DND-41 (cell line): Measurements from ENCODE around the gene LHX2.

Experiments used
- ATAC-seq: fragments of 200-7000 bp; cut with Tn5 transposase; 3 replicates; pipeline ENCODE4 v1.9.1; 2021; ENCODE audit warnings: low read depth; ENCODE audit not compliant: insufficient read depth
- DNase-seq: peaks from one replicate; pipeline ENCODE4 v3.0.0-alpha.2; 2020
- H2AFZ ChIP-seq: 2 replicates; pipeline ENCODE4 v1.6.0; 2012; ENCODE audit warnings: low read depth, low read length
- H3K27ac ChIP-seq: 2 replicates; pipeline ENCODE4 v1.5.1; 2012; ENCODE audit warnings: low read length, inconsistent platforms
- H3K27me3 ChIP-seq: fragments of 200-600 bp; sonication (generic); 2 replicates; pipeline ENCODE4 v1.6.0; 2012; ENCODE audit warnings: low read length, mild to moderate bottlenecking, inconsistent platforms; ENCODE audit not compliant: insufficient read depth, poor library complexity
- H3K36me3 ChIP-seq: 2 replicates; pipeline ENCODE4 v1.5.1; 2012; ENCODE audit warnings: low read length, inconsistent platforms; ENCODE audit not compliant: insufficient read depth
- H3K4me1 ChIP-seq: 2 replicates; pipeline ENCODE4 v1.5.1; 2012; ENCODE audit warnings: mild to moderate bottlenecking, low read length; ENCODE audit not compliant: insufficient read depth
- H3K4me2 ChIP-seq: 2 replicates; pipeline ENCODE4 v1.6.0; 2012; ENCODE audit warnings: mild to moderate bottlenecking, moderate library complexity, low read length, inconsistent platforms; ENCODE audit not compliant: insufficient read depth
- H3K4me3 ChIP-seq, 2 experiments: fragments of 200-600 bp in 1 of 2; shearing (Covaris generic) in 1 of 2; 2 replicates each; pipeline ENCODE4 v1.5.1; 2012 to 2016; ENCODE audit warnings: inconsistent platforms in 2 of 2, low read length in 2 of 2, mild to moderate bottlenecking in 2 of 2, low read depth in 1 of 2, moderate library complexity in 1 of 2
- H3K79me2 ChIP-seq: 2 replicates; pipeline ENCODE4 v1.6.0; 2012; ENCODE audit warnings: low read length, inconsistent platforms; ENCODE audit not compliant: insufficient read depth
- H3K9ac ChIP-seq: 2 replicates; pipeline ENCODE4 v1.6.0; 2012; ENCODE audit warnings: low read depth, mild to moderate bottlenecking, inconsistent platforms, low read length, moderate library complexity
- H3K9me3 ChIP-seq: 2 replicates; pipeline ENCODE4 v1.5.1; 2012; ENCODE audit warnings: low read length, moderate library complexity, mild to moderate bottlenecking, inconsistent platforms; ENCODE audit not compliant: insufficient read depth, severe bottlenecking
- H4K20me1 ChIP-seq: 2 replicates; pipeline ENCODE4 v1.6.0; 2012; ENCODE audit warnings: low read length; ENCODE audit not compliant: insufficient read depth
- EZH2 ChIP-seq: IDR thresholded peaks from 3 replicates; pipeline ENCODE4 v1.6.1; 2012; ENCODE audit warnings: borderline replicate concordance, low read depth, mild to moderate bottlenecking, moderate library complexity, low read length, inconsistent platforms; ENCODE audit not compliant: severe bottlenecking
- TF ChIP-seq, protein P1 (sequence below): IDR thresholded peaks from 2 replicates; pipeline ENCODE4 v1.5.1; 2012; ENCODE audit warnings: borderline replicate concordance, low read length, moderate library complexity, mild to moderate bottlenecking; ENCODE audit not compliant: poor library complexity, severe bottlenecking; ENCODE audit errors: extremely low read depth

Gene LHX2

DNA sequence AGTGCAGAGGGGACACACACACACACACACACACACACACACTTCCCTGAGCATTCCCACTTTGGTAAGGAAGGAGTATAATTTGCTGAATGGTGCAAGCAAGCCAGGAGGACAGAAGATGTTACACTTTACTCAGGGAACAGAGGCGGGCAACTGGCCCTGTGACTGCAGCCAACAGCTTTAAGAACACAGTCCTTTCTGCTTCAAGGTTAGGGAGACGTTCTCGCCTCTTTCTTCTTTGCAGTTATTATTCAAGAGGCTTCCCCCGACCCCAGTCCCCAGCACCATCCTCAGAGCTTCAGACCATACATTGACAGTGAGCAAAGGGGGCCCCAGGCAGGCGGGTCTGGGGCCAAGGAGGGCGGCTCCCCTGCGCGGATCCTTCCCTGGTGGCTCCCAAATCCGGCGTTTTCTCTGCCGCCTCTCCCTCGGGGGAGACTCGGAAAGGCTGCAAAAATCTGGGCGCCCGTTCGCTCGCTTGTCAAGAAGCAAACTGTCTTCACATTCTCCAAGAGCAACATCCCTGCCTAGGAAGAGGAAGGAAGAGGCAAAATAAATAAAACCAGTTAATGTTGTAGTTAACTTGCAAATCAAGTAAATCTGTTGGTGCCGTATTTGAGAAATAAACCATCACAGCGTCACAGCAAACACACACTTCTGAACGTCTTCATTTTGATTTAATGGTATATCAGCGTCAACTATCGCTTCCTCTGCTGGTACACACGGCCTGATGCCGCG, 3.8 kb upstream of the LHX2 start:
- TF ChIP-seq, protein P1, sequence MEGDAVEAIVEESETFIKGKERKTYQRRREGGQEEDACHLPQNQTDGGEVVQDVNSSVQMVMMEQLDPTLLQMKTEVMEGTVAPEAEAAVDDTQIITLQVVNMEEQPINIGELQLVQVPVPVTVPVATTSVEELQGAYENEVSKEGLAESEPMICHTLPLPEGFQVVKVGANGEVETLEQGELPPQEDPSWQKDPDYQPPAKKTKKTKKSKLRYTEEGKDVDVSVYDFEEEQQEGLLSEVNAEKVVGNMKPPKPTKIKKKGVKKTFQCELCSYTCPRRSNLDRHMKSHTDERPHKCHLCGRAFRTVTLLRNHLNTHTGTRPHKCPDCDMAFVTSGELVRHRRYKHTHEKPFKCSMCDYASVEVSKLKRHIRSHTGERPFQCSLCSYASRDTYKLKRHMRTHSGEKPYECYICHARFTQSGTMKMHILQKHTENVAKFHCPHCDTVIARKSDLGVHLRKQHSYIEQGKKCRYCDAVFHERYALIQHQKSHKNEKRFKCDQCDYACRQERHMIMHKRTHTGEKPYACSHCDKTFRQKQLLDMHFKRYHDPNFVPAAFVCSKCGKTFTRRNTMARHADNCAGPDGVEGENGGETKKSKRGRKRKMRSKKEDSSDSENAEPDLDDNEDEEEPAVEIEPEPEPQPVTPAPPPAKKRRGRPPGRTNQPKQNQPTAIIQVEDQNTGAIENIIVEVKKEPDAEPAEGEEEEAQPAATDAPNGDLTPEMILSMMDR, result no peak
- TF ChIP-seq EZH2, result no peak
- H2AFZ ChIP-seq, result no peak overlapping the region

DNA sequence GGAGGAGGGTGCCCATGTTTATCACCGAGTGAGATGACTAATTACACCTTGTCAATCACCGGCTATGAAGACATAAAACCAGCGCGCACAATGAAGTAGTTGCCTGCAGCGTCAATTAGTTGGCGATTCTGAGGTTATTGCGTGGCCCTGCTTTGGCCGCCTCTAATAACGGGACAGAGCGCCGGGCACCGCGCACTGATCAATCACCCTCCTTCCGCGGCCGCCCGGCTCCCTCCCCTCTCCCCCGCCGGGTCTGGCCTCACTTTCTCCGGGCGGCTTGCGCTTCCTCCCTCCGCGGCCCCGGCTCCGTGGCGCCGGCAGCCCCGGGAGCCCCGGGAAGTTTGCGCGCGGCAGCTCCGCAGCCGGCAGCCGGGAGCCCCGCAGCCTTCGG, 3.3 kb upstream of the LHX2 start:
- TF ChIP-seq EZH2, result no peak
- TF ChIP-seq, protein P1, result no peak
- no peak overlapping the region for H2AFZ ChIP-seq
- H3K27me3 ChIP-seq, result peaks cover 39% of the 10 kb centered on the region
- no peak for ATAC-seq
- H3K27ac ChIP-seq, result no peak overlapping the region
- H3K4me1 ChIP-seq, result no peaks in the 10 kb centered on the region
- no peaks in the 10 kb centered on the region for H4K20me1 ChIP-seq
- no peaks in the 10 kb centered on the region for H3K36me3 ChIP-seq
- H3K4me3 ChIP-seq, result no peak overlapping the region
- no peaks in the 10 kb centered on the region for H3K9me3 ChIP-seq
- H3K4me2 ChIP-seq, result no peak overlapping the region
- H3K9ac ChIP-seq, result no peak overlapping the region
- H3K79me2 ChIP-seq, result no peaks in the 10 kb centered on the region
- no peak for DNase-seq

More for the DNA sequence above, 3.8 kb upstream of the LHX2 start:
- Histone ChIP-seq H3K9ac (no peak overlapping the region), H3K79me2 (no peaks in the 10 kb centered on the region), H3K36me3 (no peaks in the 10 kb centered on the region), H3K4me1 (no peaks in the 10 kb centered on the region), H3K27ac (no peak overlapping the region), H3K9me3 (no peaks in the 10 kb centered on the region), H3K27me3 (peaks cover 39% of the 10 kb centered on the region), H3K4me2 (no peak overlapping the region), H4K20me1 (no peaks in the 10 kb centered on the region), H3K4me3 (no peak overlapping the region)
- ATAC-seq (no peak), DNase-seq (no peak)

DNA sequence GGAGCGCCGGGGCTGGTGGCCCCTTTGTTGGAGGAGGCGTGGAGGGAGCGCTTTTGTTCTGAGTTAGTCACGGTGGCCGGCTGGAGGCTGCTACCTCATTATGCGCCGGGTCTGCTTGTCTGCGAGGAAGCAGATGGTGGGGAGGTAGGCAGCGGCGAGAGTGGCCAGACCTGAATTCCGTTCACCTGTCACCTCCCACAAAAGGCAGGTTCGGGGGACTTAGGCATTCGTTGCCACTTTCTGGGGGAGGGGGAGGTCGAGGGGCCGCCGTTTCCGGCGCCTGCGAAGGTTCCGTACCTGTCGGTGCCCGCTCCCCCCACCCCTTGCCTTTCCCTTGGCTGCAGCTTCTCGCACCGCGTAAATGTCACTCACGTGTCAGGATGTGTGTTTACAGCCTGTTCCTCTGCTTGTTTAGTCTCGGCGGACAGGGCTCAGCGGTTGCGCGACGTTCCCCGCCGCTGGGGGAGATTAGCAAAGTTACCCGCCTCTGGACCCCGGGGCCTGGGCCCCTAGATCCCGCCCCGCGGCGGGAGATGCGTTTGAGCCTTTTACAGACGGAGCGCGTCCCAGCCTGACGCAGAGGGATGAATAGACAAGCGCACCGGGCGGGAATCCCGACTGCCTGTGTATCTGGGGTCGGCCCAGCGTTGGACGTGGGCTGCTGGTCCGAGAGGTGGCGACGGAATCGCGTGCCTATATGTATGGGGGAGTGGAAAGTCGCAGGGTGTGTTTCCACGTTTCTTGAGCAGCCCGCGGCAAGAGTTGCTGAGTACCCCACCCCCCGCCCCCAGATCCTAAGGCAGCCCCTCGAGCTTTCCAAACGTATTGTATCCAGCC, 2.7 kb upstream of the LHX2 start:
- ATAC-seq (no peak), DNase-seq (no peak)
- Histone ChIP-seq H2AFZ (no peak overlapping the region), H3K9me3 (no peaks in the 10 kb centered on the region), H3K4me3 (no peak overlapping the region), H3K27ac (no peak overlapping the region), H3K9ac (no peak overlapping the region), H3K79me2 (no peaks in the 10 kb centered on the region), H3K27me3 (peaks cover 34% of the 10 kb centered on the region), H3K4me2 (no peak overlapping the region), H3K4me1 (no peaks in the 10 kb centered on the region), H4K20me1 (no peaks in the 10 kb centered on the region), H3K36me3 (no peaks in the 10 kb centered on the region)
- TF ChIP-seq EZH2, result no peak
- TF ChIP-seq, protein P1, result no peak
